A549 (cell line): ENCODE results near the gene VPS72.

Experiments used
- CTCF ChIP-seq: fragments of >200 bp; sonication (Bioruptor Twin); formaldehyde crosslinking; IDR thresholded peaks from 3 replicates; pipeline ENCODE4 v1.5.1; 2016
- ELK1 ChIP-seq: fragments of 150-350 bp; IDR thresholded peaks from 2 replicates; pipeline ENCODE4 v1.6.1; 2014; ENCODE audit warnings: low read depth, mild to moderate bottlenecking, low read length
- PBX3 ChIP-seq: IDR thresholded peaks from 2 replicates; pipeline ENCODE4 v1.6.1; 2012
- POLR2A ChIP-seq: IDR thresholded peaks from 2 replicates; pipeline ENCODE4 v1.6.1; 2012; ENCODE audit warnings: mild to moderate bottlenecking, low read length
- RCOR1 ChIP-seq: fragments of 150-350 bp; IDR thresholded peaks from 2 replicates; pipeline ENCODE4 v1.6.1; 2014; ENCODE audit warnings: antibody characterized with exemption, low read length, low read depth
- REST ChIP-seq: fragments of 200-600 bp; sonication (generic); IDR thresholded peaks from 2 replicates; pipeline ENCODE4 v1.6.1; 2016; ENCODE audit warnings: antibody characterized with exemption, mild to moderate bottlenecking, moderate library complexity
- RFX5 ChIP-seq: fragments of 450-650 bp; IDR thresholded peaks from 2 replicates; pipeline ENCODE4 v1.7.1; 2014; ENCODE audit warnings: antibody characterized with exemption, mild to moderate bottlenecking, moderate library complexity
- SMC3 ChIP-seq: fragments of >200 bp; sonication (Bioruptor Twin); formaldehyde crosslinking; IDR thresholded peaks from 3 replicates; pipeline ENCODE4 v1.6.1; 2018; ENCODE audit warnings: inconsistent platforms
- USF2 ChIP-seq: fragments of 450-650 bp; IDR thresholded peaks from 2 replicates; pipeline ENCODE4 v1.6.1; 2014; ENCODE audit warnings: antibody characterized with exemption

GRCh38 chr1:151147132-151147503 is 42.9 kb downstream of the VPS72 start:
- TF ChIP-seq SMC3 (no peak), REST (no peak), RFX5 (no peak), CTCF (no peak), PBX3 (no peak), USF2 (no peak), RCOR1 (no peak), POLR2A (no peak), ELK1 (no peak)
